Muscle layer of colon (tissue), 2 donors: ENCODE measurements around the gene HNRNPA1.

ENCODE experiments used
- H3K27ac ChIP-seq: one replicate; pipeline ENCODE4 v1.7.0; 2013; ENCODE audit warnings: low read depth, mild to moderate bottlenecking, low read length, moderate library complexity
- H3K27me3 ChIP-seq, 2 donors: one replicate each; pipeline ENCODE4 v1.7.0; 2013; ENCODE audit warnings: low read length in 2 of 2, mild to moderate bottlenecking in 2 of 2; ENCODE audit not compliant: insufficient read depth in 2 of 2, control insufficient read depth in 1 of 2
- H3K36me3 ChIP-seq: one replicate; pipeline ENCODE4 v1.7.0; 2013; ENCODE audit warnings: mild to moderate bottlenecking, low read length; ENCODE audit not compliant: insufficient read depth
- H3K4me1 ChIP-seq: one replicate; pipeline ENCODE4 v1.7.0; 2013; ENCODE audit warnings: mild to moderate bottlenecking, low read length; ENCODE audit not compliant: insufficient read depth
- H3K4me3 ChIP-seq, 2 donors: one replicate each; pipeline ENCODE4 v1.7.0; 2013; ENCODE audit warnings: low read length in 2 of 2, low read depth in 1 of 2, mild to moderate bottlenecking in 1 of 2, moderate library complexity in 1 of 2
- H3K9ac ChIP-seq: one replicate; pipeline ENCODE4 v1.7.0; 2013; ENCODE audit warnings: low read length
- H3K9me3 ChIP-seq: one replicate; pipeline ENCODE4 v1.7.0; 2013; ENCODE audit warnings: mild to moderate bottlenecking, low read length
- donor health status: abdominal sarcoma.
- donor health status: Adenocarcinoma of cecum.

Gene HNRNPA1

GRCh38 chr12:54328595-54329337, 48.2 kb downstream of the HNRNPA1 start:
- Histone ChIP-seq H3K9ac (no peak overlapping the region), H3K36me3 (peaks cover 16% of the 10 kb centered on the region), H3K27ac (no peak overlapping the region), H3K27me3 (no peaks in the 10 kb centered on the region), H3K4me3 (no peak overlapping the region), H3K9me3 (no peaks in the 10 kb centered on the region), H3K4me1 (peaks cover 37% of the 10 kb centered on the region)

- Histone ChIP-seq H3K4me1 (peaks cover 37% of the 10 kb centered on the region), H3K27me3 (no peaks in the 10 kb centered on the region), H3K36me3 (peaks cover 16% of the 10 kb centered on the region), H3K27ac (no peak overlapping the region), H3K9ac (no peak overlapping the region), H3K4me3 (no peak overlapping the region), H3K9me3 (no peaks in the 10 kb centered on the region)
Observed at GRCh38 chr12:54329759-54330158, 49.2 kb downstream of the HNRNPA1 start.

- Histone ChIP-seq H3K27me3 (no peaks in the 10 kb centered on the region), H3K9ac (no peak overlapping the region), H3K9me3 (no peaks in the 10 kb centered on the region), H3K27ac (no peak overlapping the region), H3K4me3 (no peak overlapping the region), H3K36me3 (peaks cover 16% of the 10 kb centered on the region), H3K4me1 (peaks cover 36% of the 10 kb centered on the region)
Observed at GRCh38 chr12:54330442-54330841, 49.9 kb downstream of the HNRNPA1 start.

- Histone ChIP-seq H3K4me1 (peaks cover 30% of the 10 kb centered on the region), H3K36me3 (peaks cover 16% of the 10 kb centered on the region), H3K27me3 (no peaks in the 10 kb centered on the region), H3K4me3 (no peak overlapping the region), H3K27ac (no peak overlapping the region), H3K9ac (no peak overlapping the region), H3K9me3 (no peaks in the 10 kb centered on the region)
Observed at GRCh38 chr12:54331461-54331860, 50.9 kb downstream of the HNRNPA1 start.

DNA sequence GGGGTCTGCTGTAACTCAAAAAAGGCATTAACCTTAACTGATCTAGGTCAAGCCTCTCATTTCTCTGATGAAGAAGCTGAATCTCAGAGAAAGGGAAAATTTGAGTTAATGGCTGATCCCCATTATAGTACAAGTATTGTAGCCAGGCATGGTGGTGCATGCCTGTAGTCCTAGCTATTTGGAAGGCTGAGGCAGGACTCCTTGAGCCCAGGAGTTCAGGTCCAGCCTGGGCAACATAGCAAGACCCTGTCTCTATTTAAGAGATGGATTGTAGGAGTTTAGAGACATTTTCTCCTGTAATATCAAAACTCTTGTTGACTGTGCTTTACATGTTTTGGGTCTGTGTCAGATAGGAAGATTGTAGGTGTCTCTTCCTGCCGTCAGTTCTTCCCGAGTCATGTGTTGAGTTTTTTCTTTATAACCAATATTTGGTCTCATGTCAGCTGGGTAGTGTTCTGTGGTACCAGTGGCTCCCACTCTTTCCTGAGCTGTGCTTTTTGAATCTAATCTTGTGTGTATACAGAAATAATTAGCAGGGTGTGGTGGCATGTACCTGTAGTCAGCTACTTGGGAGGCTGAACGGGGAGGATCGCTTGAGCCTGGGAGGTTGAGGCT, 53.0 kb downstream of the HNRNPA1 start:
- Histone ChIP-seq H3K9me3 (no peaks in the 10 kb centered on the region), H3K27ac (no peak overlapping the region), H3K9ac (no peak overlapping the region), H3K36me3 (peaks cover 15% of the 10 kb centered on the region), H3K27me3 (no peaks in the 10 kb centered on the region), H3K4me3 (no peak overlapping the region), H3K4me1 (peaks cover 44% of the 10 kb centered on the region)
